22Rv1 (cell line): Measurements from ENCODE around the gene ZFP92.

ENCODE experiments used
- CTCF ChIP-seq: fragments of 450-650 bp; IDR thresholded peaks from 2 replicates; pipeline ENCODE4 v1.5.1; 2017; ENCODE audit warnings: mild to moderate bottlenecking
- ZFX ChIP-seq: fragments of 450-650 bp; IDR thresholded peaks from 2 replicates; pipeline ENCODE4 v1.6.1; 2017; ENCODE audit warnings: antibody characterized with exemption, borderline replicate concordance

GRCh38 chrX:153454901-153455550 is 43.8 kb downstream of the ZFP92 start:
- TF ChIP-seq CTCF (no peak), ZFX (no peak)
